ENCODE results near the gene ASB7.
"Not testable (repeated sequence)": the region's sequence is repeated elsewhere in the genome, so short reads cannot be mapped to it uniquely, and the experiment has no call there.

The ASB7 gene

GRCh38 chr15:100679151-100679550 is 76.8 kb downstream of the ASB7 start:
- H3K4me1 Mint-ChIP-seq (ENCODE audit: low read depth); H3K36me3 Mint-ChIP-seq; H3K27ac Mint-ChIP-seq; H3K9me3 Mint-ChIP-seq (ENCODE audit: low read depth); H3K27me3 Mint-ChIP-seq; H3K4me3 Mint-ChIP-seq: not testable (repeated sequence)

- H3K36me3 Mint-ChIP-seq, result peaks cover 2% of the 10 kb centered on the region
- H3K27ac Mint-ChIP-seq, result no peak overlapping the region
- H3K27me3 Mint-ChIP-seq, result peaks cover 2% of the 10 kb centered on the region
- H3K4me1 Mint-ChIP-seq (ENCODE audit: low read depth), result no peaks in the 10 kb centered on the region
- peaks cover 3% of the 10 kb centered on the region for H3K9me3 Mint-ChIP-seq (ENCODE audit: low read depth)
- H3K4me3 Mint-ChIP-seq, result no peak overlapping the region
Measured at GRCh38 chr15:100680726-100681125, 78.3 kb downstream of the ASB7 start.

GRCh38 chr15:100681335-100681746 is 79.0 kb downstream of the ASB7 start:
- peaks cover 2% of the 10 kb centered on the region for H3K36me3 Mint-ChIP-seq
- no peaks in the 10 kb centered on the region for H3K4me1 Mint-ChIP-seq (ENCODE audit: low read depth)

GRCh38 chr15:100682468-100682867 is 80.1 kb downstream of the ASB7 start:
- Mint-ChIP-seq H3K27ac (no peak overlapping the region), H3K27me3 (peaks cover 9% of the 10 kb centered on the region), H3K9me3 (ENCODE audit: low read depth) (peaks cover 3% of the 10 kb centered on the region), H3K36me3 (peaks cover 2% of the 10 kb centered on the region), H3K4me3 (no peak overlapping the region), H3K4me1 (ENCODE audit: low read depth) (no peaks in the 10 kb centered on the region)

More at GRCh38 chr15:100681335-100681746, 79.0 kb downstream of the ASB7 start:
- Mint-ChIP-seq H3K27ac (no peak overlapping the region), H3K9me3 (ENCODE audit: low read depth) (peaks cover 3% of the 10 kb centered on the region), H3K4me3 (no peak overlapping the region), H3K27me3 (peaks cover 5% of the 10 kb centered on the region)

- no peaks in the 10 kb centered on the region for H3K4me1 Mint-ChIP-seq (ENCODE audit: low read depth)
- no peak overlapping the region for H3K4me3 Mint-ChIP-seq
- no peaks in the 10 kb centered on the region for H3K36me3 Mint-ChIP-seq
- H3K27ac Mint-ChIP-seq, result no peak overlapping the region
- peaks cover 10% of the 10 kb centered on the region for H3K27me3 Mint-ChIP-seq
- H3K9me3 Mint-ChIP-seq (ENCODE audit: low read depth), result peaks cover 3% of the 10 kb centered on the region
Measured at GRCh38 chr15:100683434-100683833, 81.0 kb downstream of the ASB7 start.

GRCh38 chr15:100684591-100684990 is 82.2 kb downstream of the ASB7 start:
- H3K9me3 Mint-ChIP-seq (ENCODE audit: low read depth), result peaks cover 3% of the 10 kb centered on the region
- H3K36me3 Mint-ChIP-seq, result no peaks in the 10 kb centered on the region
- H3K4me3 Mint-ChIP-seq, result no peak overlapping the region
- no peaks in the 10 kb centered on the region for H3K4me1 Mint-ChIP-seq (ENCODE audit: low read depth)
- no peak overlapping the region for H3K27ac Mint-ChIP-seq
- peaks cover 10% of the 10 kb centered on the region for H3K27me3 Mint-ChIP-seq

- Mint-ChIP-seq H3K27ac (no peak overlapping the region), H3K9me3 (ENCODE audit: low read depth) (peaks cover 3% of the 10 kb centered on the region), H3K36me3 (no peaks in the 10 kb centered on the region), H3K27me3 (peaks cover 10% of the 10 kb centered on the region), H3K4me3 (no peak overlapping the region), H3K4me1 (ENCODE audit: low read depth) (no peaks in the 10 kb centered on the region)
Measured at GRCh38 chr15:100686021-100686724, 83.8 kb downstream of the ASB7 start.

GRCh38 chr15:100686725-100687473 is 84.5 kb downstream of the ASB7 start:
- Mint-ChIP-seq H3K36me3 (no peaks in the 10 kb centered on the region), H3K9me3 (ENCODE audit: low read depth) (peaks cover under 1% of the 10 kb centered on the region), H3K27me3 (peaks cover 10% of the 10 kb centered on the region), H3K4me3 (no peak overlapping the region), H3K4me1 (ENCODE audit: low read depth) (no peaks in the 10 kb centered on the region), H3K27ac (no peak overlapping the region)

GRCh38 chr15:100687582-100688141 is 85.3 kb downstream of the ASB7 start:
- H3K27me3 Mint-ChIP-seq, result peaks cover 10% of the 10 kb centered on the region
- H3K9me3 Mint-ChIP-seq (ENCODE audit: low read depth), result no peaks in the 10 kb centered on the region
- no peak overlapping the region for H3K27ac Mint-ChIP-seq
- no peaks in the 10 kb centered on the region for H3K36me3 Mint-ChIP-seq
- H3K4me1 Mint-ChIP-seq (ENCODE audit: low read depth), result no peaks in the 10 kb centered on the region
- H3K4me3 Mint-ChIP-seq, result no peak overlapping the region

GRCh38 chr15:100688549-100689120 is 86.2 kb downstream of the ASB7 start:
- no peaks in the 10 kb centered on the region for H3K36me3 Mint-ChIP-seq
- H3K27ac Mint-ChIP-seq, result no peak overlapping the region
- H3K9me3 Mint-ChIP-seq (ENCODE audit: low read depth), result no peaks in the 10 kb centered on the region
- no peaks in the 10 kb centered on the region for H3K4me1 Mint-ChIP-seq (ENCODE audit: low read depth)
- peaks cover 10% of the 10 kb centered on the region for H3K27me3 Mint-ChIP-seq
- H3K4me3 Mint-ChIP-seq, result no peak overlapping the region

- Mint-ChIP-seq H3K36me3 (no peaks in the 10 kb centered on the region), H3K27ac (no peak overlapping the region), H3K4me3 (no peak overlapping the region), H3K9me3 (ENCODE audit: low read depth) (no peaks in the 10 kb centered on the region), H3K27me3 (peaks cover 10% of the 10 kb centered on the region), H3K4me1 (ENCODE audit: low read depth) (no peaks in the 10 kb centered on the region)
Measured at GRCh38 chr15:100689131-100689899, 86.9 kb downstream of the ASB7 start.

GRCh38 chr15:100690032-100690794 is 87.8 kb downstream of the ASB7 start:
- H3K27me3 Mint-ChIP-seq, result peaks cover 10% of the 10 kb centered on the region
- H3K4me1 Mint-ChIP-seq (ENCODE audit: low read depth), result no peaks in the 10 kb centered on the region
- H3K27ac Mint-ChIP-seq, result no peak overlapping the region

GRCh38 chr15:100690795-100691158 is 88.4 kb downstream of the ASB7 start:
- H3K36me3 Mint-ChIP-seq, result no peaks in the 10 kb centered on the region
- H3K27me3 Mint-ChIP-seq, result peaks cover 12% of the 10 kb centered on the region

More at GRCh38 chr15:100690032-100690794, 87.8 kb downstream of the ASB7 start:
- no peaks in the 10 kb centered on the region for H3K36me3 Mint-ChIP-seq
- H3K9me3 Mint-ChIP-seq (ENCODE audit: low read depth), result no peaks in the 10 kb centered on the region
- no peak overlapping the region for H3K4me3 Mint-ChIP-seq

GRCh38 chr15:100691321-100691720 is 88.9 kb downstream of the ASB7 start:
- no peaks in the 10 kb centered on the region for H3K4me1 Mint-ChIP-seq (ENCODE audit: low read depth)
- H3K27ac Mint-ChIP-seq, result no peak overlapping the region
- H3K4me3 Mint-ChIP-seq, result no peak overlapping the region
- no peaks in the 10 kb centered on the region for H3K36me3 Mint-ChIP-seq
- peaks cover 12% of the 10 kb centered on the region for H3K27me3 Mint-ChIP-seq
- H3K9me3 Mint-ChIP-seq (ENCODE audit: low read depth), result no peaks in the 10 kb centered on the region

More at GRCh38 chr15:100690795-100691158, 88.4 kb downstream of the ASB7 start:
- no peak overlapping the region for H3K4me3 Mint-ChIP-seq
- H3K9me3 Mint-ChIP-seq (ENCODE audit: low read depth), result no peaks in the 10 kb centered on the region
- no peaks in the 10 kb centered on the region for H3K4me1 Mint-ChIP-seq (ENCODE audit: low read depth)
- H3K27ac Mint-ChIP-seq, result no peak overlapping the region

Measured in activated naive CD8-positive, alpha-beta T cell (primary cell).